Neuronal stem cell (in vitro differentiated cells): ENCODE measurements around the gene SURF1.

Source experiments
- DNase-seq: peaks from one replicate; pipeline ENCODE4 v3.0.0-alpha.2; 2013; ENCODE audit warnings: low spot score
- H2AFZ ChIP-seq: one replicate; pipeline ENCODE4 v1.6.1; 2013; ENCODE audit warnings: mild to moderate bottlenecking, low read length, inconsistent platforms
- H2AK5ac ChIP-seq: 2 replicates; pipeline ENCODE4 v1.6.1; 2013; ENCODE audit warnings: low read depth, mild to moderate bottlenecking, inconsistent platforms, low read length, moderate library complexity, mixed read lengths
- H2BK120ac ChIP-seq: 2 replicates; pipeline ENCODE4 v1.6.1; 2013; ENCODE audit warnings: low read depth, mild to moderate bottlenecking, inconsistent platforms, low read length, moderate library complexity, mixed read lengths
- H2BK12ac ChIP-seq: one replicate; pipeline ENCODE4 v1.6.1; 2013; ENCODE audit warnings: low read length, inconsistent platforms
- H2BK15ac ChIP-seq: 2 replicates; pipeline ENCODE4 v1.6.1; 2013; ENCODE audit warnings: mild to moderate bottlenecking, low read length, inconsistent platforms, mixed read lengths
- H2BK5ac ChIP-seq: one replicate; pipeline ENCODE4 v1.6.1; 2013; ENCODE audit warnings: inconsistent platforms, mild to moderate bottlenecking, low read length, moderate library complexity
- H3K14ac ChIP-seq: one replicate; pipeline ENCODE4 v1.6.1; 2013; ENCODE audit warnings: low read length, inconsistent platforms
- H3K18ac ChIP-seq: 2 replicates; pipeline ENCODE4 v1.6.1; 2013; ENCODE audit warnings: low read length, inconsistent platforms
- H3K23ac ChIP-seq: 2 replicates; pipeline ENCODE4 v1.6.1; 2013; ENCODE audit warnings: low read depth, mild to moderate bottlenecking, mixed read lengths, low read length, inconsistent platforms; ENCODE audit not compliant: poor library complexity
- H3K27ac ChIP-seq: replicated peaks from 3 replicates; pipeline ENCODE4 v1.5.1; 2013; ENCODE audit warnings: low read length, inconsistent platforms
- H3K27me3 ChIP-seq, 3 experiments: 2 replicates each; pipeline ENCODE4 v1.6.1; 2013; ENCODE audit warnings: low read length in 3 of 3, mild to moderate bottlenecking in 2 of 3, inconsistent platforms in 1 of 3, low read depth in 1 of 3, mixed read lengths in 1 of 3, moderate library complexity in 1 of 3; ENCODE audit not compliant: control insufficient read depth in 3 of 3, insufficient read depth in 3 of 3
- H3K36me3 ChIP-seq, 2 donors: replicated peaks in 1 of 2; 2 replicates each; pipeline ENCODE4 v1.6.1; 2013; ENCODE audit warnings: low read length in 2 of 2; ENCODE audit not compliant: control insufficient read depth in 2 of 2, insufficient read depth in 2 of 2
- H3K4ac ChIP-seq: 2 replicates; pipeline ENCODE4 v1.6.1; 2013; ENCODE audit warnings: inconsistent platforms, mild to moderate bottlenecking, low read length, moderate library complexity
- H3K4me1 ChIP-seq, 2 donors: 1 replicate in 1 of 2; 2 replicates in 1 of 2; pipeline ENCODE4 v1.6.1; 2013; ENCODE audit warnings: low read length in 2 of 2, low read depth in 1 of 2; ENCODE audit not compliant: control insufficient read depth in 2 of 2, insufficient read depth in 1 of 2
- H3K4me2 ChIP-seq: one replicate; pipeline ENCODE4 v1.6.1; 2013; ENCODE audit warnings: mild to moderate bottlenecking, low read length, inconsistent platforms; ENCODE audit not compliant: insufficient read depth, poor library complexity, severe bottlenecking
- H3K4me3 ChIP-seq, 2 donors: 2 replicates each; pipeline ENCODE4 v1.5.1; 2013; ENCODE audit warnings: low read length in 2 of 2, mild to moderate bottlenecking in 2 of 2, inconsistent platforms in 1 of 2, moderate library complexity in 1 of 2
- H3K79me1 ChIP-seq: one replicate; pipeline ENCODE4 v1.6.1; 2013; ENCODE audit warnings: low read depth, mild to moderate bottlenecking, inconsistent platforms, low read length, moderate library complexity
- H3K9ac ChIP-seq: one replicate; pipeline ENCODE4 v1.6.1; 2013; ENCODE audit warnings: mild to moderate bottlenecking, low read depth, low read length, inconsistent platforms; ENCODE audit not compliant: poor library complexity
- H3K9me3 ChIP-seq, 2 donors: replicated peaks in 1 of 2; 2 replicates each; pipeline versions ENCODE3 to v1.6.1; 2013; ENCODE audit warnings: low read length in 2 of 2, mild to moderate bottlenecking in 2 of 2, inconsistent platforms in 1 of 2, low read depth in 1 of 2, mixed read lengths in 1 of 2, moderate library complexity in 1 of 2; ENCODE audit not compliant: control insufficient read depth in 2 of 2, insufficient read depth in 1 of 2
- H4K8ac ChIP-seq: one replicate; pipeline ENCODE4 v1.6.1; 2013; ENCODE audit warnings: low read depth, mild to moderate bottlenecking, inconsistent platforms, low read length, moderate library complexity
- H4K91ac ChIP-seq: one replicate; pipeline ENCODE4 v1.6.1; 2013; ENCODE audit warnings: low read length, low read depth, mild to moderate bottlenecking, inconsistent platforms; ENCODE audit not compliant: poor library complexity
- WGBS, 2 donors: extraction: QIAGEN DNeasy Blood & Tissue Kit; methylation state at CpG; one replicate each; pipeline ENCODE4 v1.1.7; 2013; ENCODE audit warnings: missing lambda C conversion rate in 2 of 2, mixed read lengths in 1 of 2; ENCODE audit not compliant: insufficient read length in 2 of 2, insufficient replicate concordance in 1 of 2; ENCODE audit errors: extremely low coverage in 2 of 2; 5-methylcytosine and 5-hydroxymethylcytosine counted together

The SURF1 gene

DNA sequence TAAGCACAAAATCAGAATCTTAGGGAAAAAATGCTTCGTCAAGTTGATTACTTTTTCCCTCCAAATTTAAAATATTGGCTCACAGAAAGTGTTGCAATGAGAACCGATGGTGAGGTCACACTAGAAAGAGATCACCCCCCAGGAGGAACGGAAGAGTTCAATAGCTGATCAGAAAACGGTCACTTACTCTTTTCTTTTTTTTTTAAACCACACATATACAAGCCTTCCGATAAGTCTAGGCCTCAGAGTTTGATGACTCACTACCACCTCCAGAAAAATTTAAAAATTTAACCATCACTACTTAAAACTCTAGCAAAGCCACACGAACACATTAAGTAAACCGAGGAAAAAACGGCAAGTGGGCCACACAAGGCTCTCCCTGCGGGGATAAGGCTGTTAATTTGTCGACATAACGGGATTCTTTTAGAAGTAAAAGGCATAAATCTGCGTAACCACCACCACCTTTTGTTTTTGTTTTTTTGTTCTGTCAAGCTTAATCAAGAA lies 18.4 kb upstream of the SURF1 start:
- no peak overlapping the region for H2AFZ ChIP-seq
- no peak overlapping the region for H3K27ac ChIP-seq
- H3K79me1 ChIP-seq, result peaks cover 22% of the 10 kb centered on the region
- no peak overlapping the region for H3K4ac ChIP-seq
- no peak overlapping the region for H3K14ac ChIP-seq
- H2BK5ac ChIP-seq, result no peak overlapping the region
- H3K27me3 ChIP-seq, result peaks cover 0 to 1% (median 0%) of the 10 kb centered on the region in 3 experiments
- H3K9ac ChIP-seq, result no peak overlapping the region
- no peak overlapping the region for H2BK12ac ChIP-seq
- H3K36me3 ChIP-seq, result peaks cover 15 to 45% of the 10 kb centered on the region in 2 donors
- H3K4me1 ChIP-seq, result peaks cover 2 to 7% of the 10 kb centered on the region in 2 donors
- H4K8ac ChIP-seq, result no peak overlapping the region
- H4K91ac ChIP-seq, result no peak overlapping the region
- H2BK120ac ChIP-seq, result no peak overlapping the region
- WGBS, 2 donors, result no CpG with 5 or more reads among the region's 12 CpGs
- no peak overlapping the region for H2AK5ac ChIP-seq
- peak overlapping the region; percentile 48 for H3K4me2 ChIP-seq
- H3K9me3 ChIP-seq, result peaks cover 0 to 10% of the 10 kb centered on the region in 2 donors
- H3K4me3 ChIP-seq, result peak overlapping the region; percentile 90 to 99
- DNase-seq, result no peak
- no peak overlapping the region for H3K23ac ChIP-seq
- H3K18ac ChIP-seq, result no peak overlapping the region
- H2BK15ac ChIP-seq, result no peak overlapping the region

DNA sequence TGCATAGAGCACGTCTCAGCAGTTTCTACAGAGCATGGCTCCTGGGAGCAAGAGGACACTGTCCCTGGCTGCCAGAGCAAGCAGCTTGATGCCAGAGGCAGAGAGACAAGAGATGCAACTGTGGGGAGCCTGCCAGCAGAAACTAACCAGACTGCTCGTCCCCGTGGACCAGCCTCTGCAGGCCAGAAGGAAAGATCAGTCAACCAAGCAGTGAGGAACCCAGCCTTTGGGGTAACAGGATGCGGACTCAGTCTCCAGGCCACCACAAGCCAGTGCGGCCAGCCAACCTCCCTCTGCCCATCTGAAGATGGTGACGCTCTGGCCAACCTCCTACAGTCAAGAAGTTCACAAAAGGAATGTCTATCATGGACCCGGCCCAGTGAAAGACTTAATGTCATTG lies 15.9 kb upstream of the SURF1 start:
- H3K23ac ChIP-seq, result no peak overlapping the region
- no peak overlapping the region for H3K4ac ChIP-seq
- peaks cover 25 to 68% of the 10 kb centered on the region in 2 donors for H3K36me3 ChIP-seq
- H4K91ac ChIP-seq, result no peak overlapping the region
- H3K4me2 ChIP-seq, result no peak overlapping the region
- no peak for DNase-seq
- peaks cover 0 to 1% (median 0%) of the 10 kb centered on the region in 3 experiments for H3K27me3 ChIP-seq
- no peak overlapping the region for H3K27ac ChIP-seq
- no peak overlapping the region for H2AK5ac ChIP-seq
- H3K79me1 ChIP-seq, result peaks cover 35% of the 10 kb centered on the region
- no peaks in the 10 kb centered on the region for H3K9me3 ChIP-seq
- H2BK12ac ChIP-seq, result no peak overlapping the region
- no peak overlapping the region for H3K18ac ChIP-seq
- H2BK120ac ChIP-seq, result no peak overlapping the region
- H3K4me1 ChIP-seq, result peaks cover 0 to 5% of the 10 kb centered on the region in 2 donors
- H2BK15ac ChIP-seq, result no peak overlapping the region
- H2AFZ ChIP-seq, result no peak overlapping the region
- H4K8ac ChIP-seq, result no peak overlapping the region
- no CpG with 5 or more reads among the region's 7 CpGs for WGBS, 2 donors
- no peak overlapping the region for H3K9ac ChIP-seq
- no peak overlapping the region for H3K14ac ChIP-seq
- no peak overlapping the region for H3K4me3 ChIP-seq
- H2BK5ac ChIP-seq, result no peak overlapping the region

DNA sequence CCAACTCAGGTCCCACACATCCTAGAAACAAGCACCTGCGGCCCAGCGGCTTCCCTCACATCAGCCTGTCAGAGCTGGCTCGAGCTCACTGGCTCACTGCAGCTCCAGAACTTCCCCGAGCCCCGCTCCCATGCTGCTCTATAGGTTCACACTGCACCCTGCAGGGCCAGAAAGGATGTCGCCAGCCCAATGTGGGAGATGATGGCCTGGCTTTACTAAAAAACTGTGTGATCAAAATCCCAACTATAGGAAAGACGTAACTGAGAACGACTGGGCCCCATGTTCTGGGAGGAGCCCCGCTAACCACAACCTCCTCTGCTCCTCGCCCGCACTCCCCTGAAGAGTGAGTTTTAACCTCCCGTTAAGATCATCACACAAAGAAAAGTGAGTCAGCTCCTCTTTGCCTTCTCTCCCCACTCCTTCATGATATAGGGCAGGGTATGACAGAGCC lies 15.0 kb upstream of the SURF1 start:
- H3K23ac ChIP-seq, result peak overlapping the region; percentile 8
- H3K4me2 ChIP-seq, result no peak overlapping the region
- no peak overlapping the region for H4K8ac ChIP-seq
- H2BK15ac ChIP-seq, result no peak overlapping the region
- H2BK120ac ChIP-seq, result no peak overlapping the region
- no peak overlapping the region for H3K4me3 ChIP-seq
- H2AFZ ChIP-seq, result no peak overlapping the region
- H3K4me1 ChIP-seq, result peaks cover 0 to 5% of the 10 kb centered on the region in 2 donors
- peaks cover 38% of the 10 kb centered on the region for H3K79me1 ChIP-seq
- H3K36me3 ChIP-seq, result peaks cover 33 to 77% of the 10 kb centered on the region in 2 donors
- H3K4ac ChIP-seq, result no peak overlapping the region
- no peak overlapping the region for H4K91ac ChIP-seq
- H2BK12ac ChIP-seq, result no peak overlapping the region
- no peak overlapping the region for H3K18ac ChIP-seq
- H3K14ac ChIP-seq, result no peak overlapping the region
- no CpG with 5 or more reads among the region's 12 CpGs for WGBS, 2 donors
- no peak overlapping the region for H3K27ac ChIP-seq
- H3K27me3 ChIP-seq, result peaks cover 0 to 1% (median 0%) of the 10 kb centered on the region in 3 experiments
- no peak overlapping the region for H2BK5ac ChIP-seq
- H2AK5ac ChIP-seq, result no peak overlapping the region
- H3K9me3 ChIP-seq, result no peaks in the 10 kb centered on the region
- no peak overlapping the region for H3K9ac ChIP-seq
- DNase-seq, result no peak

DNA sequence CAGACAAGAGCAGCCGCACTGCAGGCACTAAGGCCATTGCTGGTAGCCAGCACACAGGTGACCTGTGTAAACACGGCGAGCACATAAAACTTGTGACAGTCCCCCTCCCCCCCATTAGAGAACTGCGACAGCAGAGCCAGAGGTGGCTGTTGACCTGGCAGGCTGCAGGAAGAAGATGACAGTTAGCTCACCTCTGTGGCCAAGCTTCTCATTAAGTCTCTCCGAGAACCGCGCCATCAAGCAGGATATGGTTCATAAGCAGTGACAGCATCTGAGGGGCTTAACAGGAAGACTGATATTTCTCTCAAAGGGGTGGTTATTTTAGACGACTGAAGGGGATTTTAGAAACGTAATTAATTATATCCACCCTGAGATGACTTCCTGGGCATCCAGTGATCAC lies 14.4 kb upstream of the SURF1 start:
- H3K27me3 ChIP-seq, result peaks cover 0 to 1% (median 0%) of the 10 kb centered on the region in 3 experiments
- H3K79me1 ChIP-seq, result peaks cover 38% of the 10 kb centered on the region
- H2AFZ ChIP-seq, result no peak overlapping the region
- H3K4me2 ChIP-seq, result no peak overlapping the region
- H4K8ac ChIP-seq, result no peak overlapping the region
- H3K4ac ChIP-seq, result no peak overlapping the region
- peaks cover 38 to 83% of the 10 kb centered on the region in 2 donors for H3K36me3 ChIP-seq
- DNase-seq, result no peak
- H3K4me3 ChIP-seq, result no peak overlapping the region
- no peak overlapping the region for H3K27ac ChIP-seq
- H2BK120ac ChIP-seq, result no peak overlapping the region
- H2BK12ac ChIP-seq, result no peak overlapping the region
- no peaks in the 10 kb centered on the region for H3K9me3 ChIP-seq
- H3K9ac ChIP-seq, result peak overlapping the region; percentile 24
- no peak overlapping the region for H4K91ac ChIP-seq
- no peak overlapping the region for H3K23ac ChIP-seq
- no peak overlapping the region for H3K14ac ChIP-seq
- no peak overlapping the region for H3K18ac ChIP-seq
- H2BK5ac ChIP-seq, result no peak overlapping the region
- H2AK5ac ChIP-seq, result no peak overlapping the region
- peaks cover 0 to 5% of the 10 kb centered on the region in 2 donors for H3K4me1 ChIP-seq
- WGBS, 2 donors, result no CpG with 5 or more reads among the region's 9 CpGs
- H2BK15ac ChIP-seq, result no peak overlapping the region
